GM12878 (cell line): ENCODE data around the gene SETD4. TPM values are rescaled to one million over a fixed set of nuclear protein-coding genes. Genes with fewer than 3 reads are reported as not detected.

Experiments
- ATAC-seq: fragments of 200-7000 bp; cut with Tn5 transposase; 3 replicates; pipeline ENCODE4 v1.9.1; 2020; ENCODE audit warnings: mild to moderate bottlenecking, moderate library complexity
- BruUV-seq: library from RNA; stranded (reverse); fragments of 400-500 nt; replicated peaks from 2 replicates; lab custom pipeline; 2021; lab: Mats Ljungman, UMichigan
- CTCF ChIA-PET: fragments of 300-600 bp; sonication (Branson Sonifier 250); formaldehyde crosslinking; extraction: SDS; loops from one replicate; lab custom pipeline; 2021; ENCODE audit warnings: inconsistent platforms; lab: Yijun Ruan, JAX
- POLR2A ChIA-PET: fragments of 350-600 bp; formaldehyde crosslinking; extraction: SDS; loops from one replicate; lab custom pipeline; 2021; ENCODE audit warnings: inconsistent platforms; lab: Charles Lee
- RAD21 ChIA-PET: fragments of 300-600 bp; sonication (Branson Sonifier 250); formaldehyde crosslinking; loops from one replicate; lab custom pipeline; 2023; ENCODE audit warnings: antibody characterized with exemption; ENCODE audit not compliant: unreplicated experiment; lab: Charles Lee
- SMC1A ChIA-PET: fragments of 300-600 bp; sonication (Branson Sonifier 250); formaldehyde crosslinking; loops from one replicate; lab custom pipeline; 2023; ENCODE audit not compliant: unreplicated experiment, uncharacterized antibody; lab: Charles Lee
- DNase-seq: peaks from one replicate; pipeline ENCODE4 v3.0.0-alpha.2; 2011; ENCODE audit warnings: low read depth, low spot score
- FAIRE-seq: peaks from 3 replicates; lab custom pipeline; 2011; peaks lifted over from hg19 to GRCh38; lab: Jason Lieb, UNC
- H2AFZ ChIP-seq: 2 replicates; pipeline ENCODE4 v1.6.0; 2011; ENCODE audit warnings: low read depth, low read length, control low read depth; ENCODE audit not compliant: control insufficient read depth
- H3K27ac ChIP-seq: 2 replicates; pipeline ENCODE4 v1.5.1; 2011; ENCODE audit warnings: control low read depth; ENCODE audit not compliant: control insufficient read depth, insufficient read depth
- H3K27me3 ChIP-seq, 2 experiments: replicated peaks in 1 of 2; 2 replicates each; pipeline versions ENCODE4 v1.6.0 to v1.6.1; 2011; ENCODE audit warnings: low read length in 1 of 2; ENCODE audit not compliant: control insufficient read depth in 2 of 2, insufficient read depth in 2 of 2
- H3K36me3 ChIP-seq, 2 experiments: 2 replicates each; pipeline ENCODE4 v1.5.1; 2011; ENCODE audit warnings: low read length in 1 of 2; ENCODE audit not compliant: control insufficient read depth in 2 of 2, insufficient read depth in 2 of 2
- H3K4me1 ChIP-seq: 2 replicates; pipeline ENCODE4 v1.6.1; 2011; ENCODE audit warnings: mild to moderate bottlenecking, low read length, moderate library complexity, mixed read lengths; ENCODE audit not compliant: control insufficient read depth, insufficient read depth
- H3K4me2 ChIP-seq: 2 replicates; pipeline ENCODE4 v1.6.0; 2011; ENCODE audit warnings: control low read depth; ENCODE audit not compliant: control insufficient read depth, insufficient read depth
- H3K4me3 ChIP-seq: fragments of 200-600 bp; sonication (generic); 2 replicates; pipeline ENCODE4 v1.5.1; 2016
- H3K79me2 ChIP-seq: 2 replicates; pipeline ENCODE4 v1.6.0; 2011; ENCODE audit warnings: low read length; ENCODE audit not compliant: control insufficient read depth, insufficient read depth
- H3K9ac ChIP-seq: 2 replicates; pipeline ENCODE4 v1.8.0; 2011; ENCODE audit warnings: low read length, control low read depth, mixed read lengths; ENCODE audit not compliant: control insufficient read depth, insufficient read depth
- H3K9me3 ChIP-seq: replicated peaks from 3 replicates; pipeline ENCODE4 v1.5.1; 2011; ENCODE audit warnings: mild to moderate bottlenecking, low read length; ENCODE audit not compliant: control insufficient read depth, insufficient read depth
- H4K20me1 ChIP-seq: 2 replicates; pipeline ENCODE4 v1.6.0; 2011; ENCODE audit not compliant: control insufficient read depth, insufficient read depth
- BCL11A ChIP-seq: IDR thresholded peaks from 2 replicates; pipeline ENCODE4 v1.6.1; 2011; ENCODE audit warnings: low read depth, low read length
- CHD1 ChIP-seq: IDR thresholded peaks from 2 replicates; pipeline ENCODE4 v1.6.1; 2012; ENCODE audit warnings: low read depth, low read length, improper control_type of control experiment
- CHD4 ChIP-seq: fragments of 200-600 bp; sonication (generic); IDR thresholded peaks from 2 replicates; pipeline ENCODE4 v1.6.1; 2016; ENCODE audit warnings: mild to moderate bottlenecking
- EED ChIP-seq: sonication (generic); IDR thresholded peaks from 2 replicates; pipeline ENCODE4 v1.6.1; 2016; ENCODE audit warnings: antibody characterized with exemption, low read depth
- GABPA ChIP-seq: IDR thresholded peaks from 2 replicates; pipeline ENCODE4 v1.6.1; 2014; ENCODE audit warnings: antibody characterized with exemption, low read depth, mild to moderate bottlenecking, inconsistent platforms
- RBBP5 ChIP-seq: fragments of 200-600 bp; sonication (generic); conservative IDR thresholded peaks from 2 replicates; pipeline ENCODE4 v1.6.1; 2016
- RELA ChIP-seq: fragments of 450-650 bp; IDR thresholded peaks from 2 replicates; pipeline ENCODE4 v1.8.0; 2014; ENCODE audit warnings: borderline replicate concordance; ENCODE audit not compliant: partially characterized antibody
- SIX5 ChIP-seq: IDR thresholded peaks from 2 replicates; pipeline ENCODE4 v1.6.1; 2011; ENCODE audit warnings: mild to moderate bottlenecking, low read depth, low read length, moderate library complexity; ENCODE audit not compliant: severe bottlenecking
- SUZ12 ChIP-seq: fragments of 200-600 bp; sonication (generic); IDR thresholded peaks from one replicate; pipeline ENCODE4 v1.6.1; 2018; ENCODE audit warnings: antibody characterized with exemption, mild to moderate bottlenecking; ENCODE audit not compliant: unreplicated experiment
- WGBS: methylation state at CpG from one replicate; pipeline ENCODE4 v1.1.6; 2016; ENCODE audit warnings: low lambda C conversion rate; ENCODE audit not compliant: insufficient replicate concordance, insufficient coverage; ENCODE audit errors: missing lambda C conversion rate; 5-methylcytosine and 5-hydroxymethylcytosine counted together
- in situ Hi-C: fragments of 300-500 bp; cut with MboI; formaldehyde crosslinking; loops from 9 replicates; pipeline ENCODE4 v1.14.3; 2018; ENCODE audit warnings: mixed read lengths
- intact Hi-C: fragments of 100-400 bp; cut with micrococcal nuclease; formaldehyde crosslinking; loops from one replicate; pipeline ENCODE4 v1.14.2; 2022; ENCODE audit not compliant: unreplicated experiment
- polyA plus RNA-seq, 11 experiments: library from polyadenylated mRNA; depleted of rRNA in 4 of 11; unstranded in 6 of 11; stranded (reverse) in 5 of 11; fragments of >200 nt; fragmentation: Nextera tagmentation in 4 of 11; fragmentation: Illumina TruSeq in 1 of 11; extraction: Ambion mirVana in 4 of 11; extraction: Trizol in 1 of 11; gene quantifications; 1 replicate in 1 of 11; 2 replicates in 10 of 11; pipeline versions ENCODE4 v1.2.1 to v1.2.3, GENCODE V29; 2011 to 2016; ENCODE audit warnings: inconsistent platforms in 2 of 11, missing spikeins in 2 of 11, low read depth in 1 of 11
- total RNA-seq, 4 experiments: library from RNA; depleted of rRNA in 3 of 4; stranded (reverse); fragments of >200 nt in 3 of 4; fragmentation: Illumina TruSeq in 1 of 4; extraction: Trizol in 1 of 4; gene quantifications; 2 replicates each; pipeline versions ENCODE4 v1.2.1 to v1.2.3, GENCODE V29; 2013 to 2021
- TF ChIP-seq, protein P1 (sequence below): IDR thresholded peaks from 2 replicates; pipeline ENCODE4 v1.6.1; 2012; ENCODE audit warnings: improper control_type of control experiment, low read depth, low read length; ENCODE audit not compliant: insufficient replicate concordance

The SETD4 gene
- total and polyA plus RNA-seq, 10 of the 15 experiments (the other 5 are each of a cell fraction or from before 2014, with no cell fraction given), result 10.3 to 37.0 (median 18.6) TPM

DNA sequence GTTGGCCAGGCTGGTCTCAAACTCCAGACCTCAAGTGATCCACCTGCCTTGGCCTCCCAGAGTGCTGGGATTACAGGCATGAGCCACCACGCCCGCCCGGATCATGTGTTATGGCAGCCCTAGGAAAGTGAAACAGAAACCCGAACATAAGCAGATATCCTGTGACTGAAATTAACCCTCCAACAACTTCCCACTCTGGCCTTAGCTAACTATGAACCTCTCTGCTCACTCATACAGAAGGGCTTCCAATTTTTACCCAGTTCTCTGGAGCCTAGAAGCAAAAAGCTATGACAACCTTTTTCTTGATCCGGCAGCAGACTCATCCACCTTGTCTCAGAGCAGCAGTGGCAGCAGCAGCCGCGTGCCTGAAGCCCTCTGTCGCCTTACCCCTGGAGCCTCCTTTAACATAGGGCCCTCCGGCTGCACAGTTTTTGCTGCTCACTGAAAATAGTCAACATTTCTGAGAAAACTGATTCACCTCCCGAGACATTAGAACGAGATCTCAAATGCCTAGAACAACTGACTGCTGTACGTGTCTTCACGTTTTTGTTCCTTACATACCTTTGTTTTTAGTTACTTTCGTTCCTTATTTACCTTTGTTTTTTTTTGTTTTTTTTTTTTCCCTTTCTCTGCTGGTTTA is 18.8 kb upstream of the SETD4 start:
- no peaks in the 10 kb centered on the region for H3K27me3 ChIP-seq
- H3K4me3 ChIP-seq, result no peak overlapping the region
- in situ Hi-C loops, result no loop called here
- H3K79me2 ChIP-seq, result no peaks in the 10 kb centered on the region
- H3K36me3 ChIP-seq, result no peaks in the 10 kb centered on the region
- H3K9ac ChIP-seq, result no peak overlapping the region
- peak overlapping the region; percentile 27; the same call in 1 of the 2 replicates for H3K27ac ChIP-seq
- CTCF ChIA-PET, result interaction anchor here (1.7 kb wide), 2 partner anchors 9 to 34 kb away, joined by 5 to 8 read pairs; no protein-coding TSS in a partner anchor
- DNase-seq (no peak), ATAC-seq (peak; percentile 75), FAIRE-seq (peak; percentile 18)
- H2AFZ ChIP-seq, result peak overlapping the region; percentile 65
- no peaks in the 10 kb centered on the region for H4K20me1 ChIP-seq
- 67% methylated on average over 14 of the region's 14 CpGs for WGBS
- H3K9me3 ChIP-seq, result no peaks in the 10 kb centered on the region; the same call in 2 of the 3 replicates
- RAD21 ChIA-PET, result no interaction called here
- SMC1A ChIA-PET, result no interaction called here
- H3K4me2 ChIP-seq, result no peak overlapping the region; the same call in 1 of the 2 replicates
- POLR2A ChIA-PET, result interaction anchor here (0.5 kb wide), 1 partner anchor 17 kb away, joined by 9 read pairs; no protein-coding TSS in a partner anchor
- no TSS peak for BruUV-seq
- intact Hi-C loops, result no loop called here
- peaks cover 20% of the 10 kb centered on the region for H3K4me1 ChIP-seq
- no peak for TF ChIP-seq SUZ12
- TF ChIP-seq EED, result 0 out of 2 replicates have a peak, but pooled peaks have one; percentile 17

DNA sequence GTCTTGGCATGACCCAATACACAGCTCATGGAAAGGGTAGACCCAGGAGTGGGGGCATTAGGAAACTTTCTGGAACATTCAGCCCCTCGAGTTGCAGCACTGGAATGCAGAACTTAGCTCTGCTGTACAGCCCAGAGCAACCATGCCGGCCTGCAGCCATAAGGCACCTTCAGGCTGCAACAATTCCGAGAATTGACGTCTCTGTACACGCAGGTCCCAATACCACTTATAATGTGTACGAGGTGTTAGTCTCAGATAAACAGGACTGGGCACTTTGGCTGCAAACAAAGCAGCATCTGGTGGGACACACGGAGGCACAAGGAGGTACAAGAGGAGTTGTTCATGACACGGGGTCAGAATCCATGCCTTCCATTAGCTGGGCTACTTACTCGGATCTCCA is 17.4 kb upstream of the SETD4 start:
- 82% methylated on average over 9 of the region's 9 CpGs for WGBS
- DNase-seq (no peak), ATAC-seq (no peak; the same call in 2 of the 3 replicates), FAIRE-seq (no peak)
- Histone ChIP-seq H3K27me3 (no peaks in the 10 kb centered on the region), H3K9ac (no peak overlapping the region), H3K4me3 (no peak overlapping the region), H4K20me1 (no peaks in the 10 kb centered on the region), H3K36me3 (no peaks in the 10 kb centered on the region), H3K4me1 (peaks cover 20% of the 10 kb centered on the region), H3K4me2 (peak overlapping the region; percentile 83), H2AFZ (peak overlapping the region; percentile 74; the same call in 1 of the 2 replicates), H3K79me2 (no peaks in the 10 kb centered on the region), H3K9me3 (no peaks in the 10 kb centered on the region; the same call in 2 of the 3 replicates), H3K27ac (no peak overlapping the region)
- CTCF ChIA-PET, result interaction anchor here (1.7 kb wide), 2 partner anchors 10 to 35 kb away, joined by 5 to 8 read pairs; no protein-coding TSS in a partner anchor
- RAD21 ChIA-PET, result no interaction called here
- no TSS peak for BruUV-seq
- in situ Hi-C loops, result no loop called here
- POLR2A ChIA-PET, result no interaction called here
- SMC1A ChIA-PET, result interaction anchor here (0.6 to 1.7 kb wide), 3 partner anchors 17 to 87 kb away, joined by 3 to 9 read pairs (median 3); no protein-coding TSS in a partner anchor
- intact Hi-C loops, result no loop called here
- TF ChIP-seq RBBP5 (no peak), CHD1 (no peak), SIX5 (no peak), GABPA (no peak), BCL11A (no peak), RELA (no peak), CHD4 (no peak)
- TF ChIP-seq, protein P1, sequence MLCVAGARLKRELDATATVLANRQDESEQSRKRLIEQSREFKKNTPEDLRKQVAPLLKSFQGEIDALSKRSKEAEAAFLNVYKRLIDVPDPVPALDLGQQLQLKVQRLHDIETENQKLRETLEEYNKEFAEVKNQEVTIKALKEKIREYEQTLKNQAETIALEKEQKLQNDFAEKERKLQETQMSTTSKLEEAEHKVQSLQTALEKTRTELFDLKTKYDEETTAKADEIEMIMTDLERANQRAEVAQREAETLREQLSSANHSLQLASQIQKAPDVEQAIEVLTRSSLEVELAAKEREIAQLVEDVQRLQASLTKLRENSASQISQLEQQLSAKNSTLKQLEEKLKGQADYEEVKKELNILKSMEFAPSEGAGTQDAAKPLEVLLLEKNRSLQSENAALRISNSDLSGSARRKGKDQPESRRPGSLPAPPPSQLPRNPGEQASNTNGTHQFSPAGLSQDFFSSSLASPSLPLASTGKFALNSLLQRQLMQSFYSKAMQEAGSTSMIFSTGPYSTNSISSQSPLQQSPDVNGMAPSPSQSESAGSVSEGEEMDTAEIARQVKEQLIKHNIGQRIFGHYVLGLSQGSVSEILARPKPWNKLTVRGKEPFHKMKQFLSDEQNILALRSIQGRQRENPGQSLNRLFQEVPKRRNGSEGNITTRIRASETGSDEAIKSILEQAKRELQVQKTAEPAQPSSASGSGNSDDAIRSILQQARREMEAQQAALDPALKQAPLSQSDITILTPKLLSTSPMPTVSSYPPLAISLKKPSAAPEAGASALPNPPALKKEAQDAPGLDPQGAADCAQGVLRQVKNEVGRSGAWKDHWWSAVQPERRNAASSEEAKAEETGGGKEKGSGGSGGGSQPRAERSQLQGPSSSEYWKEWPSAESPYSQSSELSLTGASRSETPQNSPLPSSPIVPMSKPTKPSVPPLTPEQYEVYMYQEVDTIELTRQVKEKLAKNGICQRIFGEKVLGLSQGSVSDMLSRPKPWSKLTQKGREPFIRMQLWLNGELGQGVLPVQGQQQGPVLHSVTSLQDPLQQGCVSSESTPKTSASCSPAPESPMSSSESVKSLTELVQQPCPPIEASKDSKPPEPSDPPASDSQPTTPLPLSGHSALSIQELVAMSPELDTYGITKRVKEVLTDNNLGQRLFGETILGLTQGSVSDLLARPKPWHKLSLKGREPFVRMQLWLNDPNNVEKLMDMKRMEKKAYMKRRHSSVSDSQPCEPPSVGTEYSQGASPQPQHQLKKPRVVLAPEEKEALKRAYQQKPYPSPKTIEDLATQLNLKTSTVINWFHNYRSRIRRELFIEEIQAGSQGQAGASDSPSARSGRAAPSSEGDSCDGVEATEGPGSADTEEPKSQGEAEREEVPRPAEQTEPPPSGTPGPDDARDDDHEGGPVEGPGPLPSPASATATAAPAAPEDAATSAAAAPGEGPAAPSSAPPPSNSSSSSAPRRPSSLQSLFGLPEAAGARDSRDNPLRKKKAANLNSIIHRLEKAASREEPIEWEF, result no peak
